ENCODE data around the gene SPACA5B.
A peak's percentile ranks its signal among the peaks of the same experiment; 100 is the strongest.
"Not testable (repeated sequence)": the region's sequence is repeated elsewhere in the genome, so short reads cannot be mapped to it uniquely, and the experiment has no call there.

The SPACA5B gene

DNA sequence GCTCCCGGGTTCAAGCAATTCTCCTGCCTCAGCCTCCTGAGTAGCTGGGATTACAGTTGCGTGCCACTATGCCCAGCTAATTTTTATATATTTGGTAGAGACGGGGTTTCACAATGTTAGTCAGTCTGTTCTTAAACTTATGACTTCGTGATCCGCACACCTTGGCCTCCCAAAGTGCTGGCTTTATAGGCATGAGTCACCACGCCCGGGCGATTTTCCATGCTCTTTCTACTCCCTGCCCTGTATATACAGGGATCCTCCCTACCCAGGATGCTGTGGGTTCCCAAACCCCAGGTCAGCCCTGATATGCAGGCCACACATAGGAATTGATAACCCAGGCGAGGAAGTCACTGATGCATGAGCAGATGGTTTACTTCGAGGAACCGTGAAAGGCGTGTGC is 34.8 kb downstream of the SPACA5B start:
- ChIA-PET POLR2A (ENCODE audit: low non-redundant PET) (no interaction called here), CTCF (no interaction called here)
- H3K27ac ChIP-seq, result no peak overlapping the region
- DNase-seq (ENCODE audit: low spot score), result no peak
- TF ChIP-seq CTCF (conservative IDR thresholded peaks at IDR 0.05; ENCODE audit: low read depth), result no peak

GRCh38 chrX:48166322-48166721 is 35.9 kb downstream of the SPACA5B start:
- CTCF ChIA-PET; H3K27ac ChIP-seq; POLR2A ChIA-PET (ENCODE audit: low non-redundant PET); DNase-seq (ENCODE audit: low spot score): not testable (repeated sequence)

DNA sequence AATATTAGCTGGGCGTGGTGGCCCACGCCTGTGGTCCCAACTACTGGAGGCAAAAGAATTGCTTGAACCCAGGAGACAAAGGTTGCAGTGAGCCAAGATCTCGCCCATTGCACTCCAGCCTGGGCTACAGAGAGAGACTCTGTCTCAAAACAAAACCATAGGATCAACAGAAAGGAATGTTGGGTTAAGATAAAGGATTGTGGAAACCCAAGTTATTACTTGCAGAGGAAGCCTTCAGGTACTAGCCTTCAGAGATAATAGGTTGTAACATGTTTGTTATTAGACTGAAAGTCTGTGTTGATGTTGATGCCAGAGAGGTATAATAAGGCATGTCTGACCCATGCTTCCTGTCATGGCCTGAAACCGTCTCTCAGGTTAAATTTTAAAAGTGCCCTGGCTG is 49.3 kb downstream of the SPACA5B start:
- CTCF ChIA-PET, result no interaction called here
- peak; percentile 1 for DNase-seq (ENCODE audit: low spot score)
- POLR2A ChIA-PET (ENCODE audit: low non-redundant PET), result no interaction called here
- no peak for TF ChIP-seq CTCF (conservative IDR thresholded peaks at IDR 0.05; ENCODE audit: low read depth)
- peak overlapping the region; percentile 56 for H3K27ac ChIP-seq

GRCh38 chrX:48180811-48181210 is 50.4 kb downstream of the SPACA5B start:
- POLR2A ChIA-PET (ENCODE audit: low non-redundant PET), result no interaction called here
- no peak overlapping the region for H3K27ac ChIP-seq
- DNase-seq (ENCODE audit: low spot score), result no peak
- TF ChIP-seq CTCF (conservative IDR thresholded peaks at IDR 0.05; ENCODE audit: low read depth), result no peak
- CTCF ChIA-PET, result no interaction called here

DNA sequence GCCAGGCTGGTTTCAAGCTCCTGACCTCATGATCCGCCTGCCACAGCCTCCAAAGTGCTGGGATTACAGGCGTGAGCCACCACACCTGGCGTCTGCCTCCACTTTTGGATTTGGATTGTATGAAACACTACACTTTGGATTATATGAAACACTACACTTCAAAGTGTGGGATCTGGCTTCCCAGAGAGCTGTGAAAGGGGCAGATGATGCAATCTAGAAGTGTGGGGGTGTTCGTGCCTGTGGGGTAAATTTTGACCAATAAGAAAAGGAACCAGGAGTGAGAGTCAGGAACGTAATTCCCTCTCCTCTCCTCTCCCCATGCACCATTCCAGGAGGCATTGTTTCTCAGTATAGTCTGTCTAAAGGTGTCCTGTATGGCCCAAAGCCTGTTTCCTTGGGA is 51.5 kb downstream of the SPACA5B start:
- DNase-seq (ENCODE audit: low spot score); H3K27ac ChIP-seq; POLR2A ChIA-PET (ENCODE audit: low non-redundant PET): not testable (repeated sequence)
- CTCF ChIA-PET, result interaction anchor here (0.5 kb wide), 1 partner anchor 100 kb away, joined by 3 read pairs; no protein-coding TSS in a partner anchor
